Amniotic epithelial cell (primary cell): ENCODE data around the gene CHD5.
"Not testable (repeated sequence)": the region's sequence is repeated elsewhere in the genome, so short reads cannot be mapped to it uniquely, and the experiment has no call there.

Experiments
- DNase-seq: peaks from one replicate; pipeline ENCODE4 v3.0.0-alpha.2; 2010; ENCODE audit warnings: low read depth

CHD5 gene

DNA sequence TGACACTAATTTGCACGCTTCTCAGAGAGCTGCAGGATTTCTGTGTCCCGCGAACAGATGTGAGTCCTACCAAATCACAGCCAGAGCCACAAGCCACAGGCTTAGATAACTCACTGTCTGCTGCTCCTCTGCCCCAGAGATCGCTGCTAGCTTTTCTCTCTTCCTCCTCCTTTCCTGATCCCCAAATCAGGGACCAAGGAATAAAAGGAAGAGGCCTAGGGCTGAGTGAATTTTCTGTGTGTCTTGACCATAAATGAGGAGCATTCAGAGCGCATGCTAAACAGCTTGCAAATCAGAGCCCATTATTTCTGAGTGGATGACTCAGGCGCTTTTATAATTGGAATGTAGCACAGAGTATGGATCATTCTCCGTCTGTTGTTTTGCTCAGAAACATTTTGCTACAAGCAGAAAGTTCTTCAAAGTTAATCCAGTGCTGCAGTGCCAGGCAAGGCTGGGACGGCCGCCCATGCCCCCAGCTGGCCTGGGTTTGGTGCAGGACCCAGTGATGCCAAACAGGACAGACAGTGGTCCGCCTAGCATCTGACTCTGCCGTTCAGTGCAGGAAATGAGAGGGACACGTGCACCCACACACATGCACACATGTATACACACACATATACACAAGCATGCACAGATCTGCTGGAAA, 96.2 kb downstream of the CHD5 start:
- no peak for DNase-seq

DNA sequence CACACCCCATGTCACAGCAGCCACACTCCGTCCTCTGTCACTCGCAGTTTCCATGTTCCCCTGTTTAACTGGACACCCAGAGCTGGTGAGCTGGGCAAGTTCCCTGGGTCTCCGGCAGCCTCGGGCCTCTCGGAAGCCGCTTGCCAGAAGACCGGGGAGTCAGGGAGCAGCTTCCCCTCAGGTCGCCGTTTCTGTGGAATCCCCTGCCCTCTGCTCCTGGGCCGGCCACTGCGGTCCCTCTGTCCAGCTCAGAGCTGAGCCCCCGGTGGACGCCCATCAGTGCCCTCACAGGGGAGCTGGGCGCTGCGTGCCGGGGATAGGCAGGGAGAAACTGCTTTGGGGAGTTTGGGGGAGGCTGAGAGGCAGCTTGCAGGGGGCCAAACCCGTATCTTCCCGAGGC, 96.7 kb downstream of the CHD5 start:
- no peak for DNase-seq

DNA sequence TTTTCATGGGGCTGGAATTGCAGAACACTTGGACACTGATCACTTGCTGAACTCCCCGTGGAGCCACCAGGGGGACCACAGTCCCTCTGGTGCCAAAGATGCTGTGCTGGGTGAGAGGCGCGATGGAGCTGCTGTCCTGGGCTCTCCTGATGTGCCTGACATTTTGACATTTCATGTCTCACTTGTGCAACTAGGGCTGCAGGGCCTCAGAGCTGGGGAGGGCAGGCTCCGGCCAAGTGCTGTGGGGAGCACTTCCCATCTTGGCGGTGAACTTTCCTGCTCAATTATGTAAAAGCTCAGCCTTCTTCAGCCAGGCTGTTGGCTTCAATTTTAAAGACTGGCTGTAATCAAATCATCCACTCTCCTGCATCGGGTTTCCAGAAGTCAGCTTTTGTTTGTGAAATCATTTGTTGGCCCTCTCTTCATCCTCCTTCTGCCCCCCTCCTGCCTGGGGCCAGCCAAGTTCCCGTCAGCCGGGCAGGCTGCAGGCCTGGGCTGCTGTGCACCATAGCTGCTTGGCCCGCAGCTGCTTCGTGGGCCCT, 97.6 kb downstream of the CHD5 start:
- DNase-seq, result no peak

DNA sequence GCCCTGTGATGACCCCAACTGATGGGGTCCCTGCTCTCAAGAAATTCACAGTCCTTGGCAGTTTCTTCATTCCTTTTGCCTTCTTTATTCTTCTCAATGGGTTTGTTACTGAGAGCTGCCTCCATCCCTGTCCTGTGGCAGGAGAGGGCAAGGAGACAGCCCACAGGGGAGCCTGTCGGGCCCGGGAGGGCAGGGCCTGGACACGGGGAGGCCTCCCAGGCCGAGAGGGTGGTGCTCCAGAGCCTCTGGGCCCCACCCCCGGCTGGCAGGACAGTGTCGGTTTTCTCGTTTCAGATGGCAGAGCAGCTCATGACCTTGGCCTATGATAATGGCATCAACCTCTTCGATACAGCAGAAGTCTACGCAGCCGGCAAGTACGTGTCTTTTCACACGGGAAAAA, 98.2 kb downstream of the CHD5 start:
- DNase-seq, result no peak

DNA sequence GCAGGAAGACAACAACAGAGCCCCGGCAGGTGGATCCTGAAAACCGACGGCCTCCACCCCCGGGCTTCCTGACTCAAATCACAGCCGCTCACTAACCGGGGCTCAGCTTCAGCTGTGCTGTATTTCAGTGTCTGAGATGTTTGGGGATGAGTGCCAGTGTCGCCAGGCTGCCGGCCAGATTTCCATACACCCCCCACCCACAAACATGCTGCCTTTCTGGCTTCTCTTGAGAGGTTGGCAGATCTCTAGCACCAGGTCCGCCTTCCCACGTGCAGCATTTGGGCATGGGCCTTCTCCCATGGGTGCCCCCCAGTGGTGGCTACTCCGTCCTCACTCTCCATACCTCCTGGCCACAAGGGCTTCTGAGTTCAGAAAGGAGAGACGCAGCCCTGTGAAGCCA, 99.7 kb downstream of the CHD5 start:
- DNase-seq, result no peak

DNA sequence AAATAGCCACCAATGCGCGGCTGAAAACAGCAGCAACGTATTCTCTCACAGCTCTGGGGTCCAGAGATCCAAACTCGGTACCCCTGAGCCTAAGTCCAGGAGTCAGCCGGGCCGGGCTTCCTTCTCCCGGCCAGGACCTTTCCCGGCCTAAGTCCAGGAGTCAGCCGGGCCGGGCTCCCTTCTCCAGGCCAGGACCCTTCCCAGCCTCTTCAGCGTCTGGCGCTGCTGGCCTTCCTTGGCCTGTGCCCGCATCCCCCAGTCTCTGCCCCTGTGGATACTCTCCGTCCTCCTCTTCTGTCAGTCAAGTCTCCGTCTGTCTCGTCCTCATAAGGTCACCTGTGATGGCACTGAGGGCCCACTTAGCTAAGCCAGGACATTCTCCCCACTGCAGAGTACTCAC, 102.2 kb downstream of the CHD5 start:
- no peak for DNase-seq

DNA sequence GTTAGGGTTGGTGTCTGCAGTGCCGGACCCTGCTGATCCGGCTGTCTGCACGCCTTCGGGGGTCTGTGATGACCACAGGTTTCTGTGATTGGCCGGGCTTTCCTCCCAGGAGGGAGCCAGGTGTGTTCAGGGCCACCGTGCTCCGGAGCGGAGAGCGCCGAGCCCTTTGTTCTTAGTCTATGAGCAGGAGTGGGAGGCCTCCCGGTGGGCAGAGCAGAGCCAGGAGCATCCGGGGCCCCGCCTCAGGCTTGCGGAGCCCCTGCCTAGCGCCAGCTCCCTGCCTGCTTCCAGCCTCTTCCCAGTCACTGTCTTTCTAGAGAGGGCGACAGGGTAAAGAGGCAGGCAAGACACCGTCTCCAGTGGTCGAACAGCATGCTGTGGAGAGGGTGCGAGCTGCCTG, 102.6 kb downstream of the CHD5 start:
- DNase-seq, result no peak

DNA sequence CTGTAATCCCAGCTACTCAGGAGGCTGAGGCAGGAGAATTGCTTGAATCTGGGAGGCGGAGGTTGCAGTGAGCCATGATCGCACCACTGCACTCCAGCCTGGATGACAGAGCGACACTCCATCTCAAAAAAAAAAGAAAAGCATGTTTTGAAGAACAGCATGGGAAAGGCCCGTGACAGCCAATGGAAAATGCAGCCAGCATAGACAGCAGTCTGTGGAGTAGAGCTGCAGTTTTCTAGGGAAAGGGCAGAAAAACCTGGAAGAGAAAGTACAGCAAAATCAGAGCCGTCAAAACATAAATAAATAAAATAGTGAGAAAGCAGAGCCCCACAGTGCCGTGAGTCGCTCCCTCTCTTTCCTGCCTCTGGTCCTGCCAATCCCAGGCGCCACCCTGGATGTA, 103.1 kb downstream of the CHD5 start:
- not testable (repeated sequence) for DNase-seq

DNA sequence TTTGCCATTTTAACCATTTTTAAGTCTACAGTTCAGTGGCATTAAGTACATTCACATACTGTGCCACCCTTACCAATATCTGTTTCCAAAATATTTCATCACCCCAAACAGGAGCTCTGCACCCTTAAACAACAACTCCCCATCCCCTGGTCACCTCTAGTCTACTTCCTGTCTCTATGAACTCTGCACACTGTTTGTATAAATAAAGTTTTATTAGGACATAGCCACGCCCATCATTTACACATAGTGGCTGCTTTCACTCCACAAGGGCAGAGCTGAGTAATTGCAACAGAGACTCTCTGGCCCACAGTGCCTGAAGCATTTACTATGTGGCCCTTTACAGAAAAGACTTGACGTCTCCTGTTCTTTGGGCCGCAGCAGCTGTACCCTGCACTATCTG, 104.4 kb downstream of the CHD5 start:
- no peak for DNase-seq

DNA sequence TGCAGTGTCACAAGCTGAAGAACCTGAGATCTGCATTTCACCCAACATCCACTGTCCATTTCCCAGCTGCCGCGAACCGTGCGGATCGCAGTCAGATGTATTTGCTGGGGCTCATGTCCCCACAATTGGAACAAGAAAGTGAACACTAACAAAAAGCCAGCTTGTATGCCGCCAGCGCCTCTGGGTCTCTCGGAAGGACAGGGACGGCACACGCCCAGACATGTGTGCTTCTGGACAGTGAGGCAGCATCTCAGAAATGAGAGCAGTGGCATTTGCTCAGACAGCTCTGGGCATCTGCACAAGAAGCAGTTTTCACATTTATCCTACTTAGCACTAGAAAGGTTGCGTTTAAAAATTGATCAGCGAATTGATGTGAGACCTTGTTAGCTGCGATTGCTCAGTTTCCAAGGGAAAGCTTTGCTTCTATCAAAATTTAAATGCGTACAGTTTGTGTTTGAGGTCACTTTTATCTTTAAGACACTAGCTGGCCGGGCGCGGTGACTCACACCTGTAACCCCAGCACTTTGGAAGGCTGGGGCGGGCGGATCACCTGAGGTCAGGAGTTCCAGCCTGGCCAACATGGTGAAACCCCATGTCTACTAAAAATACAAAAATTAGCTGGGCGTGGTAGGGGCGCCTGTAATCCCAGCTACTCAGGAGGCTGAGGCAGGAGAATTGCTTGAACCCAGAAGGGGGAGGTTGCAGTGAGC, 105.8 kb downstream of the CHD5 start:
- DNase-seq, result no peak

DNA sequence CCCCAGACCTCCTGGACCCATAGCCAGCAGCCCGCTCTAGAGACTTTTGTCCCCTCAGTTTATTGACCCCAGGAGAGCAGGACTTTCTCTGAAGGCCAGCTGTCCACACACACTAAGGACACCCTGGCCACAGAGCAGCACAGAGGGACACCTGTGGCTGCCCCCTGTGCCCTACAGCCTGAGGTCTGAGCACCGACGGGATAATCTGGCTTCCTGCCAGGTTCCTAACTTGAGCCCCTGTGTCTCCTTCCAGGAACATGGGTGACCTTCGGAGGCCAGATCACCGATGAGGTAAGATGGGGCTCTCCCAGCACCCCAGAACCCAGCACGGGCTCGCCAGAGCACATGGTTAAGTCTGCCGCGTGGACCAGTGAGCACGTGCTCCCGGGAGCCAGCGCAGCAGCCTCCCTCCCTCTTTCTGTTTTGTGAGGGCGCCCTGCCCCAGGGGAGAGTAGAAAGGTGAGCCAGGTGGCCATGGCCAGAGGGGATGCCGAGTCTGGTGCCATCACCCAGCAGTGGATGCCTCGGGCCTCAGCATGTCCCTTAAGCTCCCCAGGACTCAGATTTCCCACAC, 106.6 kb downstream of the CHD5 start:
- DNase-seq, result no peak

DNA sequence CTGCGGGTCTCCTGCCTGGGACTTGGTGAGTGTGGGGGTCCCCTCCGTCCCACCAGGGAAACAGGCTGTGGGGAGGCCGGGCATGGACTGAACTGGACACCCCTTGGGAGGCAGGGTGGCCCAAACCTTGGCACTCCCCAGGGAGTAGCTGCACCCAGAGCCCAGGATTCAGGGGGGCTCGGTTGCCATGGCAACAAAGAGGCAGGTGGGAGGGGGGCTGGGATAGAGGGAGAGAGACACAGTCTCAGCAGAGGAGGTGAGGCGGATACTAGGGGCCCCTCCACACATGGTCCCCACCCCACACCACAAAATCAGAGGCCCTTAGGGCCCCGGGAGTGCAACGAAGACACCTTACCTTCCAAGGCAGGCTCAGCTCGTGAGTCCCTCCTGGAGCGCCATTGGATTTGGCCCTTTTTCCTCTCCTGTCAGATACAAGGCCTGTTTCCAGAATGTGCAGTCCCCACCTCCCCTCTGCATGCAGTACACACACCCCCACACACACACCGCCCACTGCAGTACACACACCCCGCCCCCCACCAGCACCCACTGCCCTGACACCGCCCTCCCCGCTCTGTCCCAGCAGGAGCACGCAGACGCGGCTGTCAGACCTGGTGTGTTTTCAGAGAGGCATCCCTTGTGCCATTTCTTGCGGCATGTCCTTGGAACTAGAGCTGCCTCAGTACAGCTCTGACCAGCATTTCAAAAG, 107.2 kb downstream of the CHD5 start:
- DNase-seq, result no peak

DNA sequence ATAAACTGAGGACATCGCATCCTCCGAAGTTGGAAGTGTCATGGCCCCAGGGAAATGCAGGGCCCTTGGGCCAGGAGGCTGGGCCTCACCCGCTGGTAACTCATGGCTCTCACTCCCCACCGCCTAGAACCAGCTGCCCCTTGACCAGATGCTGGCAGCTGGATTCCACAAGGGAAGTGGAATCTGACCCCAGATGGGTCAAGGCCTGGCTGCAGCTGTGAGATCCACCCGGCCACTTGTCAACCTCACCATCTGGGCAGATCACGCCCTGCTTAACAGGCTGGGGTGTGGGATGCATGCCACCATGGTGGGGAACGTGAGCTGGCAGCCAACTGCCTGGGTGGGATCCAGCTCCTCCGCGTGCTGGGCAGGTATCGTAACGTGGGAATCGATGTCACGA, 108.9 kb downstream of the CHD5 start:
- no peak for DNase-seq

DNA sequence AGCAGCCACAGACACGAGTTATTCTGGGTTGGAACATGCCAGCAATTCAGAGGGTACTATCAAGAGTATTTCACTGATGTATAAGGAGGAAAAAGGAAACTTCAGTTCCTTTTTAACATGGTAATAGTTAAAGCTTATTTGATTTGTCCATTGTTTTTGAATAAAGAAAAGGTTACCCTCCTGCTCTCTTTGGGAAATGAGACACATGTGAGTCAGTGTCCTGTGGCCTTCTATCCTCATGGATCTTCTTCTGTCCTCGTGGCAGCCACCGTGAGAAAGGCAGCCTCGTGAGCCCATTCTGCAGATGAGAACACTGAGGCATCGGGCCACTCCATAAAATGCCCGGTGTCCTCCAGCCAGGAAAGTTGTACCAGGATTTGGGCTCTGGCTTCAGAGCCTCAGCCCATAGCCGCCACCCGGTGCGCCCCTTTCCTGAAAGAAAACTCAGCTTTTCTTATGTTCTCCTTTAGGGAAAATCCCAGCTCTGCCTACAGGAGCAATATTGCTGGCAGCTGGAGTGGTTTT, 109.6 kb downstream of the CHD5 start:
- no peak for DNase-seq

DNA sequence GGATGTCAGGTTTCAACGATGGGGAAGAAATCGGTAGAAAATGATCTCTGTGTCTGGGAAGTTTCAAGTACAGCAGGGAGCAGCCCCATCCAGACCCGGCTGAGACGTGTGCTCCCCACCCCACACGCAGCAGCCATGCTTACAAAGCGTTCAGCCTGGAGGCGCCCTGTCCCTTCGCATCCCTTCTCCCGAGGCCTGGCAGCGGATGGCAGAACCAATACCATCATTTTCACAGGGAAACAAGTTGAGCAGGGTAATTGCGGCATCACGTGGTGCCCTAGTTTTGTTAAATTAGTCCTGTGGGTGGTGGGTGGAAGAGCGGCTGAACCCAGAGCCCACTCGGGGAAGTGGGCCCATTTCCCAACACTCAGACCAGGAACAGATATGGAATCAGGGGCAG, 110.5 kb downstream of the CHD5 start:
- DNase-seq, result no peak

DNA sequence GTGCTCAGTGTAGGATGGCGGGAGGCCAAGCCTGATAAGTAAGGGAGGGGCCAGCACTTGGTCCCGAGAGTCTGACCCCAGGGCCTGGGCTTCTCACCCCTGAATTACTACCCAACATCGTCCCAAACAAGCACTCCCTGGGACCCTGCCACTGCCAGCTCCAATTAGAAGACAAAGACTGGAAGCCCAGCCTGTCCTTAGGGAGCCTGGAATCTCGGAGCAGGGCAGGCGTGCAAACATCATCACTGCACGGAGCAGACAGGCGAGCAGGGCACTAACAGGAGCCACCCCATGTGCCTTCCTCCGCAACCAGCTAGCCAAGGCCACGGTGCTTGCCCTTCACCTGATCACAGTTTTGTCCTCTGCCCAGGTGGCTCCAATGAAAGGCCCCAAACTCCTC, 111.2 kb downstream of the CHD5 start:
- DNase-seq, result no peak

DNA sequence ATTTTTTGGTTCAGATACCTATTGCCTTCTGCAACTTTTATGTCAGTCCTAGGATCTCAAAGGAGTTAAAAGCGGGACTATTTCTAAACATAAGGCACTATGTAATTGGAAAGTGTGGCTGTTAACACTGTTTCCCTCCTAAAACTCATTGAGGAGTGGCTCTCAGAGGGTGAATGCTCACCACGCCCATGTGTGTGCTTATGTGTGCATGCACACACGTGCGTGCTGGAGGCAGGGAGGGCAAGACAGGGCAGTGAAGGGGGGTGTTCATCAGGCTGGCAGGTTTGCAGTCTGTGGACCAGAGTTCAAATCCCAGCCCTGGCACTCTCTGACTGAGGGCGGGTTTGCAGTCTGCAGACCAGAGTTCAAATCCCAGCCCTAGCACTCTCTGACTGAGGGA, 112.0 kb downstream of the CHD5 start:
- DNase-seq, result no peak

DNA sequence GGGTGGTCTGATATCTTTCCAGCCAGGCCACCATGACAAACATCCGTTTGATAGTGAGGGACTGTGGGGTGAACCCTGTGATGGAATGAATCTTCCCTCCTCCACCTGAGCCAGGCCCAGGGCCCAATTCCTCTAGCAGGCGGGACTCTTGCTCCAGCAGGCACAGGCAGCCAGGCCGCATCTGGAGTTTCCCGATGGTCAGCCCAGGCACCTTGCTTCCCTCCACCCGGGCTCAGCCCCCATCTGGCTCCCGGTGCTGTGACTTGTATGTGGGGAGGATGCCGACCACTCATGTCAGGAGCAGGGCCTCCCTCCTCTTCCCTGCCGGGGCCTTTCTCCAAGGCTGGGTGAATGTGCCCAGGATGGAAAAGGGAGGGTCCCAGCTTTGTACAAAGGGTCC, 113.4 kb downstream of the CHD5 start:
- DNase-seq, result no peak

DNA sequence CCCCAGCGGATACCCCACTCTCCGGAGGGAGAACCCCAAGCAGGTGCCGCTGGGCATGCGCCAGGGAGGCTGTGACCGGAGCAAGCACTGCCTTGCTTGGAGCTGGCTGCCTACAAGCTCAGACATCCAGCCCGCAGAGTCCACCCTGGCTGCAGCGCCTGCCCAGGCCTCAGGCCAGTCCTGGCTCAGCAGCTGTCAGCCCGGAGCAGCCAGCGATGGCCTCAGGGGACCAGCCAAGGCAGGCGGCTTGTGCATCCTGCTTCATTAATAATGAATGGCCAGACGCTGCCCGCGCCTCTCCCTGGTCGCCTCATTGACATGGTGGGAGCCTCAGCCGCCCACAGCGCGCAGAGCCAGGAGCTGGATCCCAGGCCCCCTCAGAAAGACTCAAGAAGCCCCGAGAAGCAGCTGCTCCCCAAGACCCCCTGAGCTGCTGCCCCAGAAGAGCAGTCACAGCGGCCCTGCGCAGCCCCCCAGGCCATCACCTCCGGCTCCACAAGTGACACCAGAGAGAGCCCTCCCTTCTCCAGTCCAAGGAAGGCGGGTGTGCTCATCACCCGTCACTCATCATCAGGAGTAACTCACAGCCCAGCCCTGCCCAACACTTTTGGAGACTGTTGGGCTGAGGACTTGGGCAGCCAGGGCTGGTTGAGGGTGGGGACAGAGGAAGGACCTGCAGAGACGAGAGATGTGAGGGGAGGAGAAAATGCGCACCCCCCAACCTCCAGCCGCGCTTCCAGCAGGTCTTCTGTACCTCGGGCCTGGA, 114.8 kb downstream of the CHD5 start:
- no peak for DNase-seq

DNA sequence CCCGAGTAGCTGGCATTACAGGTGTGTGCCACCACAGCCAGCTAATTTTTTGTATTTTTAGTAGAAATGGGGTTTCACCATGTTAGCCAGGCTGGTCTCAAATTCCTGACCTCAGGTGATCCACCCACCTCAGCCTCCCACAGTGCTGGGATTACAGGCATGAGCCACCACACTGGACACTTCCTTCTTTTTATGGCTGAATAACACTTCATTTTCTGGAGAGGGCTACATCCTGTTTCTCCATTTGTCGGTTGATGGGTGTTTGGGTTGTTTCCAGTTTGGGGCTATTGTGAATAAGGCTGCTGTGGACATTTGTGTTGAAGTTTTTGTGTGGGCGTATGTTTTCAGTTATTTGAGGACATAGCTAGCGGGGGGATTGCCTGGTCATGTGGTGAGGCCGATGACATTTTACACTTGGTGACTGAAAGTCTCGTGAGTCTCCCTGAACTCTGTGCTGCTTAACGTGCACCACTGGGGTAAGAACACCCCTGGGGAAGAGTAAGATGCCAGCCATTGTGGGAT, 116.5 kb downstream of the CHD5 start:
- not testable (repeated sequence) for DNase-seq

DNA sequence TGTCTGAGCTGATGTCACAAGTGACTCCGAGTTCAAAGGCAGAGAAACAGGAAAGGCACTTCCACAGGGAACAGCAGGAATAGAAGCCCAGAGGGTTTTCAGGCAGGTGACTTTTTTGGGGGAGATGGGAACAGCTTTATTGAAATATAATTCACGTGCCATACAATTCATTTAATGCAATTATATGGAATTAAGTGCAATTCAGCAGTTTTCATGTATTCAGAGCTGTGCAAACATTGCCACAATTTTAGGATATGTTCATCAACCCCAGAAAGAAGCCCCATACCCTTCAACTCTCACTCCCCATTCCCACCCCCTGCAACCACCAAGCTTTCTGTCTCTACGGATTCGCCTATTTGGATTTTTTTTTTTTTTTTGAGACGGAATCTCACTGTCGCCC, 117.5 kb downstream of the CHD5 start:
- no peak for DNase-seq

DNA sequence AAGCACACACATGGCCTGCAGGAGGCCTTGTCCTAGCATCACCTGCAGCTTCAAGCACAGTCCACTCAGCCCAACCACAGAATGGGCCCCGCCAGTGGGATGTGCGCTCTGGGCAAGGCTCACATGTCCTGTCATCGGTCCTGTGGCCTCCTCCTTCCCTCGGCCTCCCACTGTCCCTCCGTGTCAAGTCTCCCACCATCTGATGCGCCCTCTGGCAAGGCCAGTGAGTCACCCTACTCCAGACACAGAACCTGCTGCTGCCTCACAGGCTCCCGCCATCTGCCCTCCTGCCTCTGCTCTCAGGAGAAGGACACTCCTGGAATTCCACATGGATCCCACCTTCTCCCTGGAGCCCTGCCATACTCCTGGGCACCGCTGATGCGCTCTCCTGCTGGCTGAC, 120.3 kb downstream of the CHD5 start:
- no peak for DNase-seq
